Brain microvascular endothelial cell (primary cell): ENCODE measurements around the gene HASPIN.

Source experiments
- DNase-seq: peaks from one replicate; pipeline ENCODE4 v3.0.0-alpha.2; 2020
- H3K27ac ChIP-seq: fragments of 250-450 bp; sonication (Bioruptor Pico); 2 replicates; pipeline ENCODE4 v1.5.1; 2020; ENCODE audit warnings: mild to moderate bottlenecking, moderate library complexity
- H3K27me3 ChIP-seq: fragments of 250-450 bp; sonication (Bioruptor Pico); replicated peaks from 2 replicates; pipeline ENCODE4 v1.5.1; 2020; ENCODE audit warnings: mild to moderate bottlenecking
- H3K36me3 ChIP-seq: fragments of 250-450 bp; sonication (Bioruptor Pico); replicated peaks from 2 replicates; pipeline ENCODE4 v1.5.1; 2020; ENCODE audit warnings: mild to moderate bottlenecking
- H3K4me3 ChIP-seq: 2 replicates; pipeline ENCODE4 v1.5.1; 2011; ENCODE audit warnings: low read depth, mild to moderate bottlenecking, control low read depth, low read length, moderate library complexity
- CTCF ChIP-seq: IDR thresholded peaks from 2 replicates; pipeline ENCODE4 v1.5.1; 2011; ENCODE audit warnings: low read depth, mild to moderate bottlenecking, moderate library complexity, low read length, control low read depth, inconsistent platforms; ENCODE audit errors: missing control alignments
- in situ Hi-C: cut with HindIII; loops from 2 replicates; pipeline ENCODE4 v1.10.0; 2017; ENCODE audit warnings: low sequenced_read_pairs, low pct_ligation_motif_present

Gene HASPIN

GRCh38 chr17:3745071-3745470 is 21.4 kb downstream of the HASPIN start:
- Histone ChIP-seq H3K27me3 (no peaks in the 10 kb centered on the region), H3K36me3 (no peaks in the 10 kb centered on the region), H3K4me3 (no peak overlapping the region), H3K27ac (no peak overlapping the region)
- DNase-seq, result no peak
- in situ Hi-C loops, result no loop called here
- no peak for TF ChIP-seq CTCF

GRCh38 chr17:3747805-3748204 is 24.1 kb downstream of the HASPIN start:
- Histone ChIP-seq H3K27me3 (no peaks in the 10 kb centered on the region), H3K36me3 (no peaks in the 10 kb centered on the region), H3K27ac (no peak overlapping the region), H3K4me3 (no peak overlapping the region)
- in situ Hi-C loops, result no loop called here
- no peak for DNase-seq
- TF ChIP-seq CTCF, result no peak

GRCh38 chr17:3748576-3748975 is 24.9 kb downstream of the HASPIN start:
- H3K27ac ChIP-seq, result no peak overlapping the region

GRCh38 chr17:3750296-3750695 is 26.6 kb downstream of the HASPIN start:
- no peak for DNase-seq
- no peaks in the 10 kb centered on the region for H3K27me3 ChIP-seq
- H3K27ac ChIP-seq, result no peak overlapping the region
- no peaks in the 10 kb centered on the region for H3K36me3 ChIP-seq
- no peak overlapping the region for H3K4me3 ChIP-seq
- no peak for TF ChIP-seq CTCF
- in situ Hi-C loops, result no loop called here

More at GRCh38 chr17:3748576-3748975, 24.9 kb downstream of the HASPIN start:
- Histone ChIP-seq H3K36me3 (no peaks in the 10 kb centered on the region), H3K4me3 (no peak overlapping the region), H3K27me3 (no peaks in the 10 kb centered on the region)
- no peak for TF ChIP-seq CTCF
- in situ Hi-C loops, result no loop called here
- no peak for DNase-seq

GRCh38 chr17:3750926-3751325 is 27.2 kb downstream of the HASPIN start:
- Histone ChIP-seq H3K27ac (no peak overlapping the region), H3K36me3 (no peaks in the 10 kb centered on the region), H3K27me3 (no peaks in the 10 kb centered on the region), H3K4me3 (no peak overlapping the region)
- no peak for TF ChIP-seq CTCF
- DNase-seq, result no peak
- in situ Hi-C loops, result no loop called here

- in situ Hi-C loops, result no loop called here
- H3K36me3 ChIP-seq, result no peaks in the 10 kb centered on the region
- H3K4me3 ChIP-seq, result no peak overlapping the region
- TF ChIP-seq CTCF, result no peak
- no peak overlapping the region for H3K27ac ChIP-seq
- no peak for DNase-seq
- H3K27me3 ChIP-seq, result no peaks in the 10 kb centered on the region
These were observed 28.1 kb downstream of the HASPIN start for GRCh38 chr17:3751836-3752235.
